GM18502 (cell line): ENCODE measurements around the gene WIPI1.

Experiments
- ATAC-seq: cut with Tn5 transposase; IDR thresholded peaks from one replicate; pipeline ENCODE4 v1.9.1; 2021; ENCODE audit warnings: mild to moderate bottlenecking; ENCODE audit not compliant: unreplicated experiment, poor library complexity

The WIPI1 gene

DNA sequence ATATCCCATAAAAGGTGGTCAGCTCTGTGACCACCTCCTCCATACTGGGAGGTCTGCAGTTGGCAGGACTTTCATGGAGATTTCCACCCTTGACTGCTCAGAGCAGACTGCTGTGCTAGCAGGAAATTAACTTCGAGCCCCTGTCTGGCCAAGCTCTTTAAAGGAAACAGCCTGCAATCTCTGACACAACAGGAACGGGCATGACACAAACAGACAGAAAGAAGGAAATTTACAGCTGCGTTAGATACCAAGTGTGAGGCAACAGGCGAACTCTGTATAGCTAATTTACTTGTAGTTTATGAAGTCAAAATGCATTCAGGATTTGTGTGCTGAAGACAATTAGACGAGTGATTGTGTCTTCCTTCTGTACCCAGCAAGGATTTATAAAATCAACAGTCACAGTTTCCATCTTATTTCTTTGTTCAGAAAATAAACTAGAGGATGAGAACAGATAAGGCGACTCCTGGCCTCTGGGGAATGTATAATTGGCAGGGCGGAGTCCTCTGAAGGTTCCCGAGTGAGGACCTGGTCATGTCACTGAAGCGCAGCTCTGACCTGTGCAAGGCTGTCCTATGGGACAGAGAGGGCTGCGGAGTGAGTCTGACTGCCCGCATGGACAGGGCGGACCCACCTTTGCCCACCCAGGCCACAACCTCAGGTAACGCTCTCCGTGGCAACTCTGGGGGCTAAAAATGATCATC lies 16.1 kb downstream of the WIPI1 start:
- no peak for ATAC-seq

DNA sequence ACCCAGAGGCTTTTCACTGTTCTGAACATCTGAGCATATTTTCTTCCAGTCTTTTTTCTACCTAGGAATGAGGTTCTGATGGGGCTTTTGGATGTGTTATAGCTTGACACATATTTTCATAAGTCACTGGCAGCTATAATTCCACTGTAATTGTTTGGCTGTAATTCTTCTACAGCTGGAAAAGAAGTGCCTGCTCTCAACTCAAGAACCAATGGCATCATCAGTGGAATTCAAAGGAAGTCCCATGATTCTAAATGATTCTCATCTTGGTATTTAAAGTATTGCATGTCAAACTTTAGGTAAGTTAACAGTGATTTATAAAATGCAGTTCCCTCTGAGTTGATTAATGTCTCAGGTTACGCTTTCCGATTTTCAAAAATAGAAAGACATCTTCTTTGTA lies 16.8 kb downstream of the WIPI1 start:
- ATAC-seq: no peak

DNA sequence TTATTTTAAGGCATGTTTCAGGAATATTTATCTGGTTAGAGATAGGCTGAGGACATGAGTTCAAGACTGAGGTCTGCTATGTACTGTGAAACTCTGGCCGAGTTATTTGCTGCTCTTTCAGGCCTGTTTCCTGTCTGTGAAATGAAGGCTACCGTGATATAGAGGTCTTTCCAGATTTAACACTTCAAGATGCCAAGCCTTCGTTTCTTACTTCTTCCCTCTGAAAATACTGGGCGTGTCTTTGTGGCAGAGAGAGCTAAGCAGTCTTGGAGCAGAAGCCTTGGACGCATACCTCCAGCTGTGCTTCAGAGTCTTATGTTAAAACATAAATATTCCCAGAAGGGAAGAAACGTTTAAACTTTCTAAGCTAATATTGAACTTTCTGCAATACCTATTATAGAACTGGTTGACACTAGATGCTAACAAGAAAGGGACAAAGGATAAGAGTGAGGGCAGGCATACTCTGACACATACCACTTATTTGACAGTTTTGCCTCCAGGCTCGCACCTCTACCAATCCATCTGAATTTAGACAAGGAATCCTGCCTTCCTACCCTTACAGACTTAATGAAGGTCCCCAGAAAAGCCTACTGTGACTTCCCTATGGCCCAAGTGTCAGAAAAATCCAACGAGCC lies 17.5 kb downstream of the WIPI1 start:
- ATAC-seq: no peak

DNA sequence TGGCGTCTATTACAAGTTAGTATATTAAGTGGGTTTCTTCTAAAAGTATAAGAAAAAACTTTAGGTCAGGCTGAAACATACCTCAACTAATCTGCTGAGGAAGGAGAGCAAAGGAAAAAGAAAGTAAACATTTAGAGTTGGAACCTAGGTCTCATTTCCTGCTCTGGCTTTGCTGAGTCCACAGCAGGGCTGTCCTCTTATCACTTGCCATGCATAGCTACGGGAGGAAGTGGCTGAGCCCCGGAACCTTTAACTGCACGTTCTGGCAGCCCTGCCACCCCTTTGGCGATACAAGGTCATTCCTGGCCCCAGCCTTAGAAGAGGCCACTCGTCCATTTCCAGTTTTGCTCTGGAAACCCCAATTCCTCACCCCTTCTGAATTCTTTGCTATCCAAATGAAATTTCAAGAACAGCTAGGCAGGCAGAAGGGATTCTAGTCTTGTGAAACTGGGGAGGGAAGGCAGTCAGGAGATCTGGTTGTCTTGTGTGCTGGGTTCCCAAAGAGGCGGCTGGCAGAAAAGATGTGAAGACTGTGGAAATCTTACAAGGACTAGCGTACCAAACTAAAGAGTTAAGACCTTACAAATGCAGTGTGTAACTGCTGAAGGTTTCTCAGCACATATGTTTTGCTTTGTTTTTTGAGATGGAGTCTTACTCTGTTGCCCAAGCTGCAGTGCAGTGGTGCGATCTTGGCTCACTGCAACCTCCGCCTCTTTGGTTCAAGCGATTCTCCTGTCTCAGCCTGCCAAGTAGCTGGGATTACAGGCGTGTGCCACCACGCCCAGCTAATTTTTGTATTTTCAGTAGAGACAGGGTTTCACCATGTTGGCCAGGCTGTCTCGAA lies 19.1 kb downstream of the WIPI1 start:
- ATAC-seq: peak; percentile 75

DNA sequence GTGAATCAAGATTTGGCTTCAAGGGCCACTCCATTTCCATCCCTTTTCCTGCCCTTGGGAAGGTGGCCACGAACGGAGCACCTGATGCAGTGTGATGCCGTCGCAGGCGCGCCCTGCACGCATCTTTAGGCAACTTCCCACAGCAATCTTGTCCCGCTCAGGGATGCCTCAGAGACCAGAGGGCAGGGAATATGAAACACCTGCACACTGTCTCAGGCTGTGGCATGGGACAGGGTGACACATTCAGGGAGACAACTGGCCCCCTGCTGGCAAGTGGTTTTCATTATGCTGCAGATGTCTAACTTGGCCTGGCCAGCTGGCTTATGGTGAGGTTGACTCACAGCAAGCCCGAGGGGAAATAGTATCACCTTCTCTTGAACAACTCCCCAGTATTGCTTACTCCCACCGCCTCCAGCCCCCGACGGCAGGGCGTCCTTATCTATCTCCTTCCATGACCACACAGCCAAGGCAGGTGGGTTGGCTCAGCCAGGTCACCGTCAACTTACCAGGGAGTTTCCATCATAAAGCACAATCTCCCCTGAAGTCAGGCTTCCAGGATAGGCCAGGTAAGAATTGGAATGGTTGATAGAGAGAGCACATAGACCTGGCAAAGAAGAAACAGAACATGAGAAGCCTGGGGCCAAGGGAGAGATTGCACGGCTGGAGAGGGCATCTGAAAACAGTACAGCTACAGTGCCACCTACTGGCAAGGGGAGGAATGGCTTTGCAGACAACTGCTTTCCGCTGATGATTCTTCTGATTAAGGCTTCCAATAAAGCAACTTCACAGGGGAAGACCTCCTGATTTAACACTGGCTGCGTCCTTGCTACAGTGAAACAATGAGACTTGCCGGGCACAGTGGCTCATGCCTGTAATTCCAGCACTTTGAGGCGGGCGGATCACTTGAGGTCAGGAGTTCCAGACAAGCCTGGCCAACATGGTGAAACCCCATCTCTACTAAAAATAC lies 21.1 kb downstream of the WIPI1 start:
- ATAC-seq: peak; percentile 50

DNA sequence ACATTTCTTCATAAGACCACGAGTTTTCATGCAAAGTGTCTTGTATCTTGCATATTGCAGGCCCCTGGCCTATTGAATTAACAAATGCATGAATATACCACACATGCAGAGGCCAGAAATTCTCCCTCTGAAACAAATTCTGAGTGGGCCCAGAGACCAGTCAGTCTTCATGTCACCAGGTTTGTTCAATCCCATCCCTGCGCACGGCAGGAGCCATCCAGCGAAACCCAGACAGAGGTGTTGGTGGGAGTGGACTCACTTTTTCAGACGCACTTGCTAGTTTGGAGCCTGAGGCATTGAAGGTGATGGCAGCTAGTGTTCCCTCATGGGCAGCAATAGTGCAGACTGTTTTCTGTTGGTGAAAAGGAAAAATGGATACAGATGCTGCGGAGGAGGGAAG lies 21.9 kb downstream of the WIPI1 start:
- no peak for ATAC-seq

DNA sequence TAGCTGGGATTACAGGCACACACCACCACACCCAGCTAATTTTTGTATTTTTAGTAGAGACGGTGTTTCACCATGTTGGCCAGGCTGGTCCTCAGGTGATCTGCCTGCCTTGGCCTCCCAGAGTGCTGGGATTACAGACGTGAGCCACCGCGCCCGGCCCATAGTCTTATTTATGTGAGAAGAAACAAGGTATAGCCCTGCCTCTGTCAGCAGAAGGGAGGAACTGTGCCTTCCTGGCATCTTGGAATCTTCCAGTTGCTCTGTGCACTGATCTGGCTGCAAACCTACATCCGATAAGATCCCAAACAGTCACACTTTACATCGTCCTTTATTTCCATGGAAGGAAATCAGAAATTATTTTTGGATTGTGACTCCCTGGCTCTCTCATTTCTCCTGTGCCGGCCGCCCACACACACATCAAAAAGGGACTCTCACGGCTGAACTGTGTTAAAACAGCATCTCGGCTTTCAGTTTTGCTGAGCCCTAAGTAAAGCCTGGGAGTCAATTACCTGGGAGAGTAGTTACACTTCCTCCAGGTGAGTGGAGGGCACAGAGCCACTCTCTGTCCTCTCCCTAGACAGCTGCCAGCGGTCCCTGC lies 23.3 kb downstream of the WIPI1 start:
- no peak for ATAC-seq

DNA sequence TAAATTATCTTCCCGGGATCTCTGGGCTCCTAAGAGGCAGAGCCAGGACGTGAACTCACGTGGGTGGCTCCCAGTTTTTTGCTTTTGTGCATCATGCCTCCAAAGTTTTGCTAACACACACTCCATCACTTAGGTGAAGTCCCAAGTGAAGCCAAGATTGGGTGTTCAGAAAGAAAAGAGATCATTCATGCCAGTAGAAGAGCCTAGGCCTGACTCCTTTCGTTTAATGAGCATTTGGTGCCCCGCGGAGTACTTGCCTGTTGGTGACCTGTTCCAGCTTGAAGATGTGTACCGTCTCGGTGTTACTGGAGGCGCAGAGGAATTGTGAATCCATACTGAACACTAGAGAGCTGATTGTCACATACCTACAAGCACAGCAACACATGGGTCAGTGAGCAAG lies 24.1 kb downstream of the WIPI1 start:
- ATAC-seq: no peak

DNA sequence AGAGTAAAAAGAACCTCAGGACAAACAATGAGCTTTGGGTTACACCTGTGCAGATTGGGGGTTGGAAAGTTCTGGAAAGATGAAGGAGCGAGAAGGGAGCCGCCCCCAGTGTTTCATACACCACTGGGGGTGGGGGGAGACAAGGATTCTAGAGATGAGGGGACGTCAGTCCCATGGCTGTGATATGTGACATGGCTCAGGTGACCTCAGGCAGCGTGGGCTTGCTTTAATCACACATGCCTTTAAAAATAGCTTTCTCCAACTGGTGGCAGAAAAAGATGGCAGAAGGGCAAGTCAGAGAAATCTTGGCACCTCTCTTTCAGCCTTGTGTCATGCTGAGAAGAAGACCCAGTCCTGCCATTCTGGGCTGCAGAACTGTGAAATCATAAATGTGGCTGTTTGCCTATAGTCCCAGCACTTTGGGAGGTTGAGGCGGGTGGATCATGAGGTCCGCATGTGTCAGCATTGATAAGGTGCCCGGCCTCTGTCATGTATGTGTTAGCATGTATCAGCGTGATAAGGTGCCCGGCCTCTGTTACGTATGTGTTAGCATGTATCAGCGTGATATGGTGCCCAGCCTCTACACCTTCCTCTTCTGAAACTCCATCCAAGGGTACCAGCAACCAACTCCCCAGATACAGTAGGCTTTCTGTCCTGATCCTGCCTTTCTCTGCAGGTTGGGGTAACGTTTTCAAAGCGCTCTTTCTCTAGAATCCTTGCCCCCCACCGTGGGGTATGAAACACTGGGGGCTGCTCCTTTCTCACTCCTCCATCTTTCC lies 25.0 kb downstream of the WIPI1 start:
- no peak for ATAC-seq

DNA sequence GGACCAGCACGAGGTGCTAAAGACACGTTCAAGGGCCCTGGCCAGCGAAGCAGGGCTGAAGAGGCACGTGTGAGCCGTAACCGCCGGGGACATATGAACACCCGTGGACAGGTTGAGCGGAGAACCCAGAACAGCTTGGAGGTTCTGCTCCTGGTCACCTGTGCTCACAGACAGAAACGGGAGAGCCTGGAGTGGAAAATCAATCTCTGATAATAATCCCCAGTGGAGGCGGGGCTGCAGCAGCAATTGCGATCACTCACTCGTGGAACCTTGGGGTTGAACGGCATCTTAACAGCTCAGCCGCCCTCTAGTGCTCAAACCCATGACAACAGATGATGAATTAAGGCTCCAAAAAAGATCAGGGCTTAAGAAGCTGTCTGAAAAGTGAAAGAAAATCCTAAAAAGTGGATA lies 25.6 kb downstream of the WIPI1 start:
- no peak for ATAC-seq

DNA sequence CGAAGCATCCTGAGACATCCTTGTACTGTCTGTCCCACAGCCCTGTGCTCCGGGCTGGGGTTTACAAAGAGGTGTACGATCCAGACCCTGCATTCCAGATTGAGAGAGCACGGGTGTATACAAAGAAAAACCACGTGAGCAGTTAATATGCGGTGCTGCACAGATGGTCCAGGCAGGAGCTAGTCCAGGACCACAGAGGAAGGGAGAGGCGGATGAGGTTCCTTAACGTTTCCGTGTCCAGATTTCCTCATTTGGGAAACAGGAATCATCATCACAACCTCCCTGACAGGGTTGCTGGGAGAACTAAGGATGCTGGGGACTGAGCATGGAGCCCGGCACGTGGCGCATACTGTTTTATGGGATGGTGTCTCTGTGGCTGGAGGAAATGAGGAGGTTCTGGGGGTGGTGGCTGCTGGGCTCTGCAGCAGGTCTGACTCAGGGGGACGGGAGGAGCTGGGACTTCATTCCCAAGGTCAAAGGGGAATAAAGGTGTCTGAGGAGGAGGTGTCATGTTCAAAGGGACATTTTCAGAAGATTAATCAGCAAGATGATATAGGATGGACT lies 26.2 kb downstream of the WIPI1 start:
- ATAC-seq: no peak

DNA sequence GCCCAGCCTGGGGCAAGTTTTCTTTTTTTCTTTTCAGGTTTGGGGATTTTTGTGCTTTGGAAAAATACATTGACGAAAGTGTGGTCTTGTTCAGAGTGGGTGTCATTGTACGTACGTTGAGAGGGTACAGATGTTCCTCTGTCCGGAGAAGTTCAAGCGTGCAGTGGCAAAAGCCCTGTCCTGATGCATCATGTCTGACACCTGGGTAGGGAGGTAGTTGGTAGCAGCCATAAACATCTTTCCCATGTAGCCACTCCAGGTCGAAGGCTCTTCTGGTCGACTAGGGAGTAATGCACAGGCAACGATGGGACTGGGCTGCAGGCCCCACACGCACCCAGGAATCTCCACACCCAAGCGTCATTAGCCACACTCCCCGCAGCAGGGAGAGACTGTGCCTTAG lies 27.4 kb downstream of the WIPI1 start:
- no peak for ATAC-seq

DNA sequence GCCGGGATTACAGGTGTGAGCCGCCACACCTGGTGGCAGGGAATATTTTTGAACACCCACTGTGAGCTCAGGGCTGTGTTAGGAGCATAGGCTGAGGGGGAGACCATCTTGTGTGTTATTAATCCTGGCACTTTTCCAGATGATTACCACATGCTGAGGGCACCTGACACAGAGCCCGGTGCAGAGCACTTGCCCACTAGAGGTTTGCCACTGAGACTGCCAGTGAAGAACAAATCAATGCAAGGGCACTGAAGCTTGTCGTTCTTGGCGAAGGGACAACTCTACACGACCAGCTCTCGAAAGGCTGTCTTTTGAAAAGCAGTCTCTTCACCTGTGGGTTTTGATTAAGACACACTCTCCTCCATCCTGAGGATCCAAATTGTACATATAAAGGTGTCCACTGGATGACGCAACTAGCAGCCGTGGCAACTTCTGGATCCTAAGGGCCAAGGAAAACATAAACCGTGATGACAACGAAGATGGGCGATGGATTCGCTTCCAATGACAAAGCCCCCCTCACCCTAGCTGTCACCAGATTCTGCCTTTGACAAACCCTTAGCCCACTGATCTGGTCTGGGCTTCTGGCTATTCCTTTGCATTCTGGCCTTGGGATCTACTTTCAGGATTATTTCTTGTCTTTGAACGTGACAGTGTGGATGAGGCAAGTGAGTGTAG lies 28.7 kb downstream of the WIPI1 start:
- no peak for ATAC-seq

DNA sequence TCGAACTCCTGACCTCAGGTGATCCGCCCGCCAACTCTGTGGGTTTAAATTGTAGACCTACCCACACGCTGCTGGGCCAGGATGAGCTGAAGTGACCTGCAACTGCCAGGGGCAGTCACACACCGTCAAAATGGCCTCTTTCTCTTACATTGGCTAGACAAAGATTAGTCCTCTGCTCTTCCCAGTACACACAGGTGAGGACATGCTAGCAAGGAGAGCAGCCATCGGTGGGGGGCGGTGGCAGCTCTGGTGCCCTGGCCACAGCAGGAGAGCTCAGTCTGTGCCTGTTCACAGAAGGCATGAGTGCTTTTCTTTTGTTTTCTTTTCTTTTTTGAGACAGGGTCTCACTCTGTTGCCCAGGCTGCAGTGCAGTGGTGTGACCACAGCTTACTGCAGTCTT lies 29.7 kb downstream of the WIPI1 start:
- ATAC-seq: no peak

DNA sequence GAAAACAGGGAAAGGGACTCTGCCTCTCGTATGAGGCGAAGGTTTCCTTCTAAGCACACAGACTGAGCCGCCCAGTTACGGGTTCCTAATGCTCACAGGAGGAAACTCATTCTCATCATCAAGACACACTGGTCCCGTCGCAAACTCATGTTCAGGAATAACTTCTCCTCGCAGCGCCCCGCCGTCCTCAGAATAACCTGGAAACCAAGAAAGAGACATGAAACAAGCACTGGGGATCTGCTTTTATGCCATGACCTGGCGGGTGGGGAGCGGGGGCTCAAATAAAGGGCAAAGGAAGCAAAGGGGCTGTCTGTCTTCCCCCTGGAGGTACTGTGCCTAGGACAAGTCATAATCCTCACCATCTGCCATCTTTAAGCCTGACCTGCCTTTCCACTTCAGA lies 31.3 kb downstream of the WIPI1 start:
- no peak for ATAC-seq

DNA sequence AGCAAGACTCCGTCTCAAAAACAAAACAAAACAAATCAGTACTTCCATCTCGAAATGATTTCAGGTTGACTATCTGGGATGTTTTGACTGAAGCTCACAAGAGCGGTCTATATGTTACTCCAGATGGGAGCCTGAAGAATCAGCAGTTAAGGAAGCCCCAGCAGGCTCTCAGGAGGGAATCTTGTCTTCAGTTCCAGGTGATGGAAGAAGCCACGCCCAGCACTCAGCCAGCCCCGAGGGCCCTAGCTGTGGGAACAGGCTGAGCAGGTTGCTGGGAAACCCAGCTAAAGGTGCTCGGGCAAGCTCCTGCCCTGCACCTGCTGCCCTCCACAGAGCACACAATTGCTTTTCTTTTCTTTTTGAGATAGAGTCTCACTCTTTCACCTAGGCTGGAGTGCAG lies 32.4 kb downstream of the WIPI1 start:
- ATAC-seq: no peak

DNA sequence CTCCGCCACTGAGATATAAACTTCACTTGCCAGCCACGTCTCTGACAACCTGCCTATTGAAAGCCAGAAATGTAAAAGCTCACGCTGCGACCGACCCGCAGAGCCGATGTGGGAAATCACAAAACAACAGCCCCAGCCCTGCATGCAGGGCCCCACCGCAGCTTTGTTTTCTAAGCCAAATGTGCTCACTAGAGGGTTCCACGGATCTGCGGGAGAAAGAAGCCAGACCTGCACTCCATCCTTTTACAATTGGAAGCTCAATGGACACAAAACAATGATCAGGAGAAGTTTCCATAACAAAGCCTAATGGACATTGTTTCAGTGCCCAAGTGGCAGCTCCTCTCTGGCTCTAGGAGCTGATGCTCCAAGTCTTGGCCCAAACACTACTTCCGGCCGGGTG lies 33.1 kb downstream of the WIPI1 start:
- no peak for ATAC-seq

DNA sequence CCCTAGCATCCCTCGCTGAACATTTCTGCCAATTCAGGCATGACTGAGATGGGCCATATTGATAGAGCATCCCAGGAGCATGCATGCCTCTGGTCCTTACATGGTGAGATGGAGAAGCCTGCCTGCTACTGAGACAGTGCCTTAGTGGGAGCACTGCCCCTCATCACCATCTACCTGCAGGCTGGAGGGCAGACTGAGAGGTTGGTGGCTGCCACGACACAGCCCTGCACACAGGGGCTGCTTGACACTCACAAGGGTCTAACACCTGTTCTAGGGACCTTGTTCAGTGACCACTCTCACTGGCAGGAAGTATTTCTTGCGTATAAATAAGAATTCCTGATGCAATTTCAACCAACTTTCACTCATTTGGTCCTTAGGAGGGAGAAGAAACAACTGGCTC lies 34.0 kb downstream of the WIPI1 start:
- ATAC-seq: no peak
